Measurements from ENCODE around the gene CPHXL2. TPM values are rescaled to one million over a fixed set of nuclear protein-coding genes. Genes with fewer than 3 reads are reported as not detected.

Gene CPHXL2
- total RNA-seq, 2 donors from 2014 or later = not detected

- DNase-seq (ENCODE audit: low spot score) (no peak), ATAC-seq (ENCODE audit: insufficient number of reproducible peaks, low FRiP score, low read depth) (no peak)
- Histone ChIP-seq H3K9me3 (no peaks in the 10 kb centered on the region), H3K4me3 (no peak overlapping the region), H3K27me3 (replicated peaks; ENCODE audit: insufficient read depth) (no peaks in the 10 kb centered on the region), H3K4me1 (ENCODE audit: control insufficient read depth in 1 of 2, low read depth in 2 of 2) (peaks cover 13 to 25% of the 10 kb centered on the region in 2 donors), H3K27ac (no peak overlapping the region), H3K36me3 (peaks cover 31% of the 10 kb centered on the region)
- TF ChIP-seq CTCF (IDR thresholded peaks at IDR 0.05) = no peak
These were observed 51.9 kb downstream of the CPHXL2 start for GRCh38 chr16:75624921-75625334.

GRCh38 chr16:75622761-75623605 lies 53.8 kb downstream of the CPHXL2 start, which contains the start of gene ADAT1:
TSS of gene ADAT1 (minus strand) at chr16:75623281. CDS start at chr16:75620799, 2,482 bp downstream.
- H3K9me3 ChIP-seq = no peaks in the 10 kb centered on the region
- H3K4me3 ChIP-seq = peak within 1 kb of the TSS; percentile 79
- DNase-seq (ENCODE audit: low spot score) (peak; percentile 93), ATAC-seq (ENCODE audit: insufficient number of reproducible peaks, low FRiP score, low read depth) (peak; percentile 96)
- H3K4me1 ChIP-seq (ENCODE audit: control insufficient read depth in 1 of 2, low read depth in 2 of 2) = peaks cover 13 to 25% of the 10 kb centered on the region in 2 donors
- peak within 1 kb of the TSS; percentile 83 to 84 for H3K27ac ChIP-seq
- H3K27me3 ChIP-seq (replicated peaks; ENCODE audit: insufficient read depth) = no peaks in the 10 kb centered on the region
- peaks cover 21% of the 10 kb centered on the region for H3K36me3 ChIP-seq
- no peak for TF ChIP-seq CTCF (IDR thresholded peaks at IDR 0.05)

- no peak overlapping the region for H3K4me3 ChIP-seq
- no peaks in the 10 kb centered on the region for H3K9me3 ChIP-seq
- ATAC-seq (ENCODE audit: insufficient number of reproducible peaks, low FRiP score, low read depth) = no peak
- H3K27me3 ChIP-seq (replicated peaks; ENCODE audit: insufficient read depth) = no peaks in the 10 kb centered on the region
- H3K27ac ChIP-seq = no peak overlapping the region
- peaks cover 22% of the 10 kb centered on the region for H3K36me3 ChIP-seq
- TF ChIP-seq CTCF (IDR thresholded peaks at IDR 0.05) = peak; percentile 28
- no peak for DNase-seq (ENCODE audit: low spot score)
- peaks cover 13 to 25% of the 10 kb centered on the region in 2 donors for H3K4me1 ChIP-seq (ENCODE audit: control insufficient read depth in 1 of 2, low read depth in 2 of 2)
These were observed 55.7 kb downstream of the CPHXL2 start for GRCh38 chr16:75621170-75621477.

- Histone ChIP-seq H3K4me3 (no peak overlapping the region), H3K9me3 (no peaks in the 10 kb centered on the region), H3K36me3 (peaks cover 23% of the 10 kb centered on the region), H3K27me3 (replicated peaks; ENCODE audit: insufficient read depth) (no peaks in the 10 kb centered on the region), H3K4me1 (ENCODE audit: control insufficient read depth in 1 of 2, low read depth in 2 of 2) (peaks cover 13 to 25% of the 10 kb centered on the region in 2 donors), H3K27ac (no peak overlapping the region)
- TF ChIP-seq CTCF (IDR thresholded peaks at IDR 0.05) = no peak
- no peak for DNase-seq (ENCODE audit: low spot score)
- ATAC-seq (ENCODE audit: insufficient number of reproducible peaks, low FRiP score, low read depth) = no peak
These were observed 56.3 kb downstream of the CPHXL2 start for GRCh38 chr16:75620326-75621169.

DNA sequence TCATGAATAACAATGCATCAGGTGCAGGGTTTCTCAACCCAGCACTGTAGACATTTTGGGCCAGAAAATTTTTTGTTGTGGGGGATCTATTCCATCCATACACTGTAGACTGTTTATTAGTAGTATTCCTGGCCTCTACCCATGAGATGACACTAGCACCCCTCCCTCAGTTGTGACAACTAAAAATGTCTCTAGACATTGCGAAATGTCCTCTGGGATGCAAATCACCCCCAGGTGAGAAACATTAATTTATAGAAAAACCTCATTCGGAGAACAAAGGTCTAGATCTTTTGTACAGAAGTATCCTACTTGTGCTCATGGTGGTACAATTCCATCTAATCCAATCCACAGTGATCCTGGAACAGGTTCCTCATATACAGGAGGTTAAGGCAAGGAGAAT lies 58.0 kb downstream of the CPHXL2 start:
- ATAC-seq (ENCODE audit: insufficient number of reproducible peaks, low FRiP score, low read depth) = no peak
- Histone ChIP-seq H3K27ac (no peak overlapping the region), H3K4me1 (ENCODE audit: control insufficient read depth in 1 of 2, low read depth in 2 of 2) (peaks cover 13 to 25% of the 10 kb centered on the region in 2 donors), H3K4me3 (no peak overlapping the region), H3K27me3 (replicated peaks; ENCODE audit: insufficient read depth) (no peaks in the 10 kb centered on the region), H3K36me3 (peaks cover 26% of the 10 kb centered on the region), H3K9me3 (no peaks in the 10 kb centered on the region)
- TF ChIP-seq CTCF (IDR thresholded peaks at IDR 0.05) = no peak
- no peak for DNase-seq (ENCODE audit: low spot score)

Data from thoracic aorta (tissue), 2 donors.